IPS-18c (cell line): ENCODE measurements around the gene IFT25.

ENCODE experiments used
- H3K4me3 ChIP-seq: 2 replicates; pipeline ENCODE4 v1.7.0; 2013; ENCODE audit warnings: low read depth, mild to moderate bottlenecking, low read length, moderate library complexity; ENCODE audit not compliant: insufficient read depth
- H3K9me3 ChIP-seq: one replicate; pipeline ENCODE4 v1.6.1; 2013; ENCODE audit warnings: mild to moderate bottlenecking, low read length, moderate library complexity; ENCODE audit not compliant: control insufficient read depth, insufficient read depth

IFT25 gene

DNA sequence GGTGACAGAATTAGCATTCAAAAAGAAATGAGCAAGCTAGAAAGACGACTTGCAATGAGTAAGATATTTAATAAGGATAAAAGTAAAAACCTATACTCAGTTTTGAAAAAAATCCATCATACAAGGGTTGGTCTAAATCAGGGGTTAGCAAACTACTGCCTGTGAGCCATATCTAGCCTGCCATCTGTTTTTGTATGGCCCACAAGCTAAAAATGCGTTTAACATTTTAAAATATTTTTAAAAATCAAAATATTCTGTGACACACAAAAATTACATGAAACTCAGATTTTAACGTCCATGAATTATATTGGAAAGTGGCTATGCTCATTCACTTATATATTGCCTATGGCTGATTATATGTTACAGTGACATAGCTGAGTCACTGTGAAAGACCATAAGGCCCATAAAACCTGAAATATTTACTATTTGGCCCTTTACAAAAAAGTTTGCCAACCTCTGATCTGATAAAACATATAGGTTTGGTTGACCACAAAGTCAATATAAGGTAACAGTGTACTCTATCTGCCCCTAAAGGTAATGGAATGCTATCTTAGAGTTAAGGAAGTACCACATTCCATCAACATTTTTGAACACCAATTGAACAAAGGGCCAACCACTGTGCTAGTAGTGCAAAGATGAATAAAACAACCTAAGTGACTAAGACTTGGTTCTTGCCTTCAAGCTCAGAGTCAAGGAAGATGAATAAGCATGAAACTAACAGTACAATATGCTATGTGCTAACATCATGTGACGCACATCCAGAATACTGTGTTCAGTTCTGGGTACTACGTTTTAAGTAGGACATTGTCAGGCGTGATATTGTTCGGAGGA, 3.2 kb downstream of the IFT25 start:
- H3K4me3 ChIP-seq: no peak overlapping the region
- H3K9me3 ChIP-seq: no peaks in the 10 kb centered on the region

DNA sequence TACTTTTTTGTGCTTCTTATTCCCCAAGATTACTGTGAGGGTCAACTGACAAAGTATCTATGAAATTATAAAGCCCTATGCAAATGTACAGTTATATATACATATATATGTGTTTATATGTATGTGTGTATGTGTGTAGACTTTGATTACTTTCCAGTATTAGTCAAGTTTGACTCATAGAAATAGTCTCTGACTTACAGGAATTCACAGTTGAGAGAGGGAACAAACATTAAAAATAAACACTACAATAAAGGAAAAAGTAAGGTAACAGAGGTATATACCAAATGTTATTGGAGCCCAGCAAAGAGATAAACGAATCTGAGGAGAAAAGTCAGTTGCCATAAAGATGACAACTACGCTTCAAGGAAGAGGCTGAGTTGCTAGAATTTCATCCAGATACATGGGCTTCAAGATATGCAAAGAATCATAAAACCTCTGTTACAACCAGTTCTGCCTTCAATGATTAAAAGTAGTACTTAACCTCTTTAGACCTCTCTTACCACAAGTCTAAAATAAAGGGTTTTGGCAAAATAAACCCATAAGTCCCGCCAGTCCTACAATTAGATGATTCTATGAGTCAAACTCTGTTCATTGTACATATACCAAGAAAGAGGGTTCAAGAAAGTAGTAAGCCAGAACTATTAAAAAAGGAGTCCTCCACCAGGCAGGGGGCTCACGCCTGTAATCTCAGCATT, 7.2 kb downstream of the IFT25 start:
- Histone ChIP-seq H3K4me3 (no peak overlapping the region), H3K9me3 (no peaks in the 10 kb centered on the region)

GRCh38 chr1:53936430-53936829, 9.1 kb downstream of the IFT25 start:
- peaks cover 4% of the 10 kb centered on the region for H3K9me3 ChIP-seq

GRCh38 chr1:53934170-53934765, 11.2 kb downstream of the IFT25 start:
- no peak overlapping the region for H3K4me3 ChIP-seq
- H3K9me3 ChIP-seq: peaks cover 4% of the 10 kb centered on the region

More at GRCh38 chr1:53936430-53936829, 9.1 kb downstream of the IFT25 start:
- no peak overlapping the region for H3K4me3 ChIP-seq

DNA sequence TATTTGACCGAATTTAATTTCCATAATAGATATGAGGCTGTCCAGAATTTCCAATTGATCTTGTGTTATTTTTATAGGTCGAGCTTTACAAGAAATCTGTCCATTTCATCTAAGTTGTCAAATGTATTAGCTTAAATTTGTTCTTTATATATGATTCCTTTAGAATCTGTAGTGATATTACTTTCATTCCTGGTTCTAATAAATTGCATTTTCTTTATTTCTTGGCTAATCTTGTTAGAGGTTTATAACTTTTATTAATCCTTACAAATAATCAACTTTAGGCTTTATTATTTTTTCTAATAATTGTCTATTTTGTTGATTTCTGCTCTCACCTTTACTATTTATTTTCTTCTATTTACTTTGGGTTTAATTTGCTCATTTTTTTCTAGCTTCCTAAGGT, 14.0 kb downstream of the IFT25 start:
- H3K4me3 ChIP-seq: no peak overlapping the region
- H3K9me3 ChIP-seq: peaks cover 4% of the 10 kb centered on the region

DNA sequence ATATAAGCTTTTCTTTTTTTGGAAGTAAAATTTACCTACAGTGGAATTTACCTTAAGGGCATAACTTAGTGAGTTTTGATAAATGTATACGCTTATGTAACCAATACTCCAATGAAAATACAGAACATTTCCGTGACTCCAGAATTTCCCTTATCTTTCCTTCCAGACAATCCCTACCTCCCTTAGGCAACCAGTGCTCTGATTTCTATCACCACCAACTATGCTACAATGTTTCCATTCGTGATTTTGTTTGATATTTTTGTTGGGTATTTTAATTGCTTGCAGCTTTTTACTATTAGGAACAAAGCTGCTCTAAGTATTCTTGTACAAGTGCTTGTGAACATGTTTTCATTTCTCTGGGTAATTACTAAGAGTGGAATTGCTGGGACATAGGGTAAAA, 14.6 kb downstream of the IFT25 start:
- Histone ChIP-seq H3K4me3 (no peak overlapping the region), H3K9me3 (peaks cover 4% of the 10 kb centered on the region)

GRCh38 chr1:53929246-53929960, 16.1 kb downstream of the IFT25 start:
- Histone ChIP-seq H3K9me3 (peaks cover 7% of the 10 kb centered on the region), H3K4me3 (no peak overlapping the region)

DNA sequence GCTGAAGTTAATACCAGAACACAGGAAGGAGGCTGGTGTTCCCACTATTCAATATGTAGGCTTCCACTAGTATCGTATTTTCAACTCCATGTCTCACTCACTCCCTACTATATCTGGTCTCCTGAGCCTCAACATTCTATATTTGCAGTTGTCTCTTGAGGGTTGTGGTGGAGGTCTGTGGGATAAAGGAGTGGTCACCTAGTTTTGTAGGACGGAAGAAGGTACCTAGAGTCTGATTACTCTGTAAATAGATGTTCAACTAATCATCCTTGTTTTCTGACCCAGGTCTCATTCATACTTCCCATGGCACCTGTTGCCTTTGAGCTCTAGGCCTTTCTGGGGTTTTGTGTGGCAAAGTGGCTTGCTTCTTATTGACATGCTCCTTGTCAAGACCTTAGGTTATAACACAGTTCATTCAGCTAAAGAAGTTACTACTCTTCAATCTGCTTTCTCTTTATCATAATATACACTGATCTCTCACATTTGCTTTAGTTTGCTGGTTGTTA, 18.1 kb downstream of the IFT25 start:
- Histone ChIP-seq H3K9me3 (peaks cover 4% of the 10 kb centered on the region), H3K4me3 (no peak overlapping the region)

- Histone ChIP-seq H3K9me3 (peaks cover 2% of the 10 kb centered on the region), H3K4me3 (no peak overlapping the region)
These were observed 25.8 kb downstream of the IFT25 start for GRCh38 chr1:53919675-53920066.

DNA sequence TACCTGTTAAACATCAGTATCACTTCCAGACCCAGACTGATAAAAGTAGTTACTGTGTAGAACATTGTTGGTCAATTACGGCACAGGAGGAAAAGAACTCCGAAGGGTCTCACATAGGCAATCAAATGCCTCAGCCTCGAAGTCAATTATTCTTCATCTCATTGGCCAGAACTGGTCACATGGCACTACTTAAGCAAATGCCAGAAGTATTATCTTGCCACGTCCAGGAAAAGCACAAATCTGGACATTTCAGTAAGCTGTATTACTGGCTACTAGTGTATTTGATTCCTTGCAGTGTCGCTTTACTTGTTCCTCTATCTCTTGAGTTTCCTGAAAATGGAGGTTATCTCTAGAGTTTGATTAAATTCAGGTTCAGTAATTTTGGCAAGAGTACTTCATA, 27.2 kb downstream of the IFT25 start:
- no peak overlapping the region for H3K4me3 ChIP-seq
- peaks cover 2% of the 10 kb centered on the region for H3K9me3 ChIP-seq

DNA sequence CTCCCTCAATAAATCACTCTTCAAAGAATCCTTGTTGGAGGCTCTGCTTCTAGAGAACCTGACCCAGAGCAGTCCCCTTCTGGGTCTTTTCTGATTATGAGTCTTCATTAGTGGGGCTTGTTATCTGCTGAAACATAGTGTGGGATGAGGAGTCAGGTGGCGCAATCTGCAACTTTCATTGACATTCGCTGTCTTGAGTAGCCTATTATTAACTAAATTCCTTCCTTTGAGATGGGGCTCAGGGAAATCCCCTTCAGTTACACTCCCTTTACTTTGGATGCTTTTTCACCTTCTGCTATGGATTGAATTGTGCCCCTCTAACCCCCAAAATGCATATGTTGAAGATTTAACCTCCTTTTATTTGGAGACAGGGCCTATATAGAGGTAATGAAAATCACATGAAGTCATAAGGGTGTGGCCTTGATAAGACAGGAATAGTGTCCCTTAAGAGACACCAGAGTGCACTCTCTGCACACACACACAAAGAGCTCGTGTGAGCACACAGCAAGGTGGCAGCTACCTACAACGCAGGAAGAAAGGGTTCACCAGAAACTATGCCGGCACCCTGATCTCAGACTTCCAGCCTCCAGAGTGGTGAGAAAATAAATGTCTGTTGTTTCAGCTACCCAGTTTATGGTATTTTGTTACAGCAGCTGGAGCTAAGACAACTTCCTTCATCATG, 32.0 kb downstream of the IFT25 start:
- no peaks in the 10 kb centered on the region for H3K9me3 ChIP-seq
- H3K4me3 ChIP-seq: no peak overlapping the region

DNA sequence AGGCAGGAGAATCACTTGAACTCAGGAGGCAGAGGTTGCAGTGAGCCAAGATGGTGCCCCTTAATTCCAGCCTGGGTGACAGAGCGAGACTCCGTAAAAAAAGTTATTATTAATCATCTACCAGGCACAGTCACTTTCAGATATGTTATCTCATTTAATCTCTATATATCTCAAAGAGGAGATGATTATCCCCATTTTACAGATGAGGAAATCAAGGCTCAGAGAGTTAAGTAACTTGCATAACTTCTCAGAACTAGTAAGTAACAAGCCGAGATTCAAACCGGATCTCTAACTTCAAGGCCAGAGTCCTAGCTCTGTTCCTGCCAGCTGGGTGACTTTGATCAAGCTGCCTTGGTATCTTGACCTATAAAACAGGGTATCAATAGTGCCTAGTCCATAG, 34.1 kb downstream of the IFT25 start:
- Histone ChIP-seq H3K9me3 (no peaks in the 10 kb centered on the region), H3K4me3 (no peak overlapping the region)

DNA sequence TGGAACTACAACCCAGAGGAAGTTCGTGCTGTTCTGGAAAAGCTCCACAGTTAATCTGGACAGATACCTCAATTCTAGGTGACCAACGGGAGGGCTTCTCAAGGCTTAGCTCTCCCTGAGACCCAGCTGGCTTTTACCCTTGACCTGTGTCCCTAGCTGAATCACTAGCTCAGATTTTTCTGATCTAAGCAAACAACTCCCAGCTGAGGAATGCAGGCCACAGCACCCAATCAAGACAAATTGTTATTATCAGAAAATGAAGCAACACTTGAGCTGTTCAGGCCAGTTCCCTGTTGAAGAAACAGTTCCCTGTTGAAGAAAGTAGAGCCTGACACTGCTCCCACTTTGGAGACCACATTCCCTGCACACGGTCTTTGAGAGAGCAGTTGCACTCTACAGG, 35.6 kb downstream of the IFT25 start:
- Histone ChIP-seq H3K9me3 (no peaks in the 10 kb centered on the region), H3K4me3 (no peak overlapping the region)

- Histone ChIP-seq H3K4me3 (no peak overlapping the region), H3K9me3 (no peaks in the 10 kb centered on the region)
These were observed 39.4 kb downstream of the IFT25 start for GRCh38 chr1:53906121-53906520.

- no peaks in the 10 kb centered on the region for H3K9me3 ChIP-seq
These were observed 40.0 kb downstream of the IFT25 start for GRCh38 chr1:53905509-53905908.

DNA sequence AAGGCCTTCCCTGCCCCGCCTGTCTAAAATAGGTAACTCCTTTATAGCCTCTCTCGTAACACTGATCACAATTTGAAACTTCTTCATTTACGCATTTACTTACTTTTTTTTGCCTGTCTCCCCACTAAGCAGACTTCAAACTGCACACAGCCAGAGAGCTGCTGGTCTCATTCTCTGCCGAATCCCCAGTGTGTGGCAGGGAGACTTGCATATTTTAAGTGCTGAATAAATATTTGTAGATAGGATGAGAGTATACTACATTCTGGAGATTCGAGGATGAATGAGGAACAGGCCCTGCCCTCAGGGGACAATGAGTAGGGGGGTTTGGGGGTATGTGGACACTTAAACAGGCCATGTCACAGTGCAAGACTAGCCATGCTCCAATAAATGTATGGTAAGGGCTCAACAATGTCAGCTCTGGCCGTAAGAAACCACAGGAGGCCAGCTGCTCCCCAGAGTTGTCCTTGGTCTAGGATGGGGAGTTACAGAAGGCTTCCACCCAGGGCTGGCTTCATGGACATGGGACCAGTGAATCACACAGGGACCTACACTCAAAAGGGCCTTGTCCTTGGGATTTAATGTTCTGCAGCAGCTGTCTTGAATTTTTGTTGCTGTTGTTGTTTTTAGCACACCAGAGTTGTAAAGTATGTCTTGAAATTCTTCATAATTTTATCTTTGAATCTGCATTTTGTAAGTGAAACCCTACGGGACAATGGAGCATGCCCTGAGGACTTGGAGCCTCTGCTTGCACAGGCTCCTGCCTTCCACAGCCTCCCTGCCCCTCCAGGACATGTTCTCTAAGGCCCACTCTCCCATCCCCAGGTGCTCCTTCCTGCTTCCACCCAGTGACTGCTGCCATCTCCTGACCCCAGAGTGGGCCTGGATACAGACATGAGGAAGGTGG, 43.0 kb downstream of the IFT25 start:
- Histone ChIP-seq H3K9me3 (no peaks in the 10 kb centered on the region), H3K4me3 (no peak overlapping the region)

More at GRCh38 chr1:53905509-53905908, 40.0 kb downstream of the IFT25 start:
- H3K4me3 ChIP-seq: no peak overlapping the region
